Measurements from ENCODE around the gene KLHDC9.
A peak's percentile ranks its signal among the peaks of the same experiment; 100 is the strongest.
"Not testable (repeated sequence)": the region's sequence is repeated elsewhere in the genome, so short reads cannot be mapped to it uniquely, and the experiment has no call there.

Gene KLHDC9

GRCh38 chr1:161099090-161099802, 1.1 kb downstream of the KLHDC9 start:
- DNase-seq, result no peak

GRCh38 chr1:161100556-161100955, 2.4 kb downstream of the KLHDC9 start:
- DNase-seq, result no peak

GRCh38 chr1:161106431-161106830, 8.3 kb downstream of the KLHDC9 start:
- DNase-seq, result no peak

- DNase-seq, result no peak
These were observed 13.0 kb downstream of the KLHDC9 start for GRCh38 chr1:161111117-161111516.

- no peak for DNase-seq
These were observed 13.4 kb downstream of the KLHDC9 start for GRCh38 chr1:161111527-161111926.

- no peak for DNase-seq
These were observed 15.8 kb downstream of the KLHDC9 start for GRCh38 chr1:161113915-161114314.

- DNase-seq, result no peak
These were observed 16.4 kb downstream of the KLHDC9 start for GRCh38 chr1:161114556-161114955.

- no peak for DNase-seq
These were observed 17.1 kb downstream of the KLHDC9 start for GRCh38 chr1:161115132-161115711.

- not testable (repeated sequence) for DNase-seq
These were observed 17.8 kb downstream of the KLHDC9 start for GRCh38 chr1:161115961-161116360.

GRCh38 chr1:161117759-161118581, 19.8 kb downstream of the KLHDC9 start, which contains the start of the genes NIT1 and PFDN2:
Gene NIT1 (plus strand): TSS chr1:161118105. CDS start chr1:161118177, 72 bp downstream.
Gene PFDN2 (minus strand): TSS chr1:161118037. CDS start chr1:161118026, 11 bp downstream.
- DNase-seq, result peak; percentile 81

- DNase-seq, result peak; percentile 84
These were observed 21.1 kb downstream of the KLHDC9 start for GRCh38 chr1:161119092-161119903.

GRCh38 chr1:161121042-161121650, 23.0 kb downstream of the KLHDC9 start:
- DNase-seq, result no peak

GRCh38 chr1:161121834-161122233, 23.7 kb downstream of the KLHDC9 start:
- DNase-seq, result no peak

- no peak for DNase-seq
These were observed 24.8 kb downstream of the KLHDC9 start for GRCh38 chr1:161122967-161123366.

- DNase-seq, result no peak
These were observed 29.5 kb downstream of the KLHDC9 start for GRCh38 chr1:161127649-161128048.

GRCh38 chr1:161128591-161129420, 30.6 kb downstream of the KLHDC9 start:
- peak; percentile 33 for DNase-seq

GRCh38 chr1:161130266-161130665, 32.1 kb downstream of the KLHDC9 start:
- DNase-seq, result no peak

- DNase-seq, result peak; percentile 25
These were observed 33.6 kb downstream of the KLHDC9 start for GRCh38 chr1:161131523-161132409.

GRCh38 chr1:161132410-161133219, 34.5 kb downstream of the KLHDC9 start, which contains the start of gene DEDD:
Gene DEDD (minus strand): TSS chr1:161132667. CDS start chr1:161124462, 8,205 bp downstream.
- DNase-seq, result peak; percentile 99

Measured in hematopoietic multipotent progenitor cell treated with erythropoietin and hydrocortisone succinate and interleukin-3 and kit ligand, for 8 days (in vitro differentiated cells).